ENCODE results near the gene UMPS. TPM values are rescaled to one million over a fixed set of nuclear protein-coding genes. Genes with fewer than 3 reads are reported as not detected.

Gene UMPS
- total and polyA plus RNA-seq, 9 of the 15 experiments (the other 6 are each of a cell fraction or from before 2014, with no cell fraction given): 28.9 to 91.0 (median 45.9) TPM

GRCh38 chr3:124730129-124730940 is at the start of gene UMPS (continued):
- TF ChIP-seq, protein P1, sequence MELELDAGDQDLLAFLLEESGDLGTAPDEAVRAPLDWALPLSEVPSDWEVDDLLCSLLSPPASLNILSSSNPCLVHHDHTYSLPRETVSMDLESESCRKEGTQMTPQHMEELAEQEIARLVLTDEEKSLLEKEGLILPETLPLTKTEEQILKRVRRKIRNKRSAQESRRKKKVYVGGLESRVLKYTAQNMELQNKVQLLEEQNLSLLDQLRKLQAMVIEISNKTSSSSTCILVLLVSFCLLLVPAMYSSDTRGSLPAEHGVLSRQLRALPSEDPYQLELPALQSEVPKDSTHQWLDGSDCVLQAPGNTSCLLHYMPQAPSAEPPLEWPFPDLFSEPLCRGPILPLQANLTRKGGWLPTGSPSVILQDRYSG (tag; conservative IDR thresholded peaks at IDR 0.05; ENCODE audit: low read depth): peak; percentile 82
- TF ChIP-seq CBFB (CRISPR knock-in tag; IDR thresholded peaks at IDR 0.05) (no peak), HDAC3 (IDR thresholded peaks at IDR 0.05; ENCODE audit: borderline replicate concordance, partially characterized antibody) (no peak), NCOA4 (IDR thresholded peaks at IDR 0.05; ENCODE audit: partially characterized antibody) (peak; percentile 41), ZKSCAN8 (CRISPR knock-in tag; IDR thresholded peaks at IDR 0.05) (no peak), POLR2AphosphoS5 (IDR thresholded peaks at IDR 0.05; ENCODE audit: control insufficient read depth, insufficient read depth, low read depth, low read length) (peak; percentile 73), E2F8 (IDR thresholded peaks at IDR 0.05; ENCODE audit: low read depth, partially characterized antibody) (peak; percentile 67), FOXP1 (CRISPR knock-in tag; IDR thresholded peaks at IDR 0.05) (peak; percentile 87), ZFX (CRISPR knock-in tag; IDR thresholded peaks at IDR 0.05) (peak; percentile 89), MECOM (CRISPR knock-in tag; IDR thresholded peaks at IDR 0.05) (no peak), ZNF449 (CRISPR knock-in tag; IDR thresholded peaks at IDR 0.05) (0 out of 2 replicates have a peak, but pooled peaks have one; percentile 34)
- TF ChIP-seq, protein P2, sequence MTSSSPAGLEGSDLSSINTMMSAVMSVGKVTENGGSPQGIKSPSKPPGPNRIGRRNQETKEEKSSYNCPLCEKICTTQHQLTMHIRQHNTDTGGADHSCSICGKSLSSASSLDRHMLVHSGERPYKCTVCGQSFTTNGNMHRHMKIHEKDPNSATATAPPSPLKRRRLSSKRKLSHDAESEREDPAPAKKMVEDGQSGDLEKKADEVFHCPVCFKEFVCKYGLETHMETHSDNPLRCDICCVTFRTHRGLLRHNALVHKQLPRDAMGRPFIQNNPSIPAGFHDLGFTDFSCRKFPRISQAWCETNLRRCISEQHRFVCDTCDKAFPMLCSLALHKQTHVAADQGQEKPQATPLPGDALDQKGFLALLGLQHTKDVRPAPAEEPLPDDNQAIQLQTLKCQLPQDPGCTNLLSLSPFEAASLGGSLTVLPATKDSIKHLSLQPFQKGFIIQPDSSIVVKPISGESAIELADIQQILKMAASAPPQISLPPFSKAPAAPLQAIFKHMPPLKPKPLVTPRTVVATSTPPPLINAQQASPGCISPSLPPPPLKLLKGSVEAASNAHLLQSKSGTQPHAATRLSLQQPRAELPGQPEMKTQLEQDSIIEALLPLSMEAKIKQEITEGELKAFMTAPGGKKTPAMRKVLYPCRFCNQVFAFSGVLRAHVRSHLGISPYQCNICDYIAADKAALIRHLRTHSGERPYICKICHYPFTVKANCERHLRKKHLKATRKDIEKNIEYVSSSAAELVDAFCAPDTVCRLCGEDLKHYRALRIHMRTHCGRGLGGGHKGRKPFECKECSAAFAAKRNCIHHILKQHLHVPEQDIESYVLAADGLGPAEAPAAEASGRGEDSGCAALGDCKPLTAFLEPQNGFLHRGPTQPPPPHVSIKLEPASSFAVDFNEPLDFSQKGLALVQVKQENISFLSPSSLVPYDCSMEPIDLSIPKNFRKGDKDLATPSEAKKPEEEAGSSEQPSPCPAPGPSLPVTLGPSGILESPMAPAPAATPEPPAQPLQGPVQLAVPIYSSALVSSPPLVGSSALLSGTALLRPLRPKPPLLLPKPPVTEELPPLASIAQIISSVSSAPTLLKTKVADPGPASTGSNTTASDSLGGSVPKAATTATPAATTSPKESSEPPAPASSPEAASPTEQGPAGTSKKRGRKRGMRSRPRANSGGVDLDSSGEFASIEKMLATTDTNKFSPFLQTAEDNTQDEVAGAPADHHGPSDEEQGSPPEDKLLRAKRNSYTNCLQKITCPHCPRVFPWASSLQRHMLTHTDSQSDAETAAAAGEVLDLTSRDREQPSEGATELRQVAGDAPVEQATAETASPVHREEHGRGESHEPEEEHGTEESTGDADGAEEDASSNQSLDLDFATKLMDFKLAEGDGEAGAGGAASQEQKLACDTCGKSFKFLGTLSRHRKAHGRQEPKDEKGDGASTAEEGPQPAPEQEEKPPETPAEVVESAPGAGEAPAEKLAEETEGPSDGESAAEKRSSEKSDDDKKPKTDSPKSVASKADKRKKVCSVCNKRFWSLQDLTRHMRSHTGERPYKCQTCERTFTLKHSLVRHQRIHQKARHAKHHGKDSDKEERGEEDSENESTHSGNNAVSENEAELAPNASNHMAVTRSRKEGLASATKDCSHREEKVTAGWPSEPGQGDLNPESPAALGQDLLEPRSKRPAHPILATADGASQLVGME (CRISPR knock-in tag; IDR thresholded peaks at IDR 0.05): 0 out of 2 replicates have a peak, but pooled peaks have one; percentile 62
